Dendritic cell treated with granulocyte-macrophage colony-stimulating factor and Interleukin-4, amounts not matched to agents 40 ng/mL and 50 ng/mL, for 4 days (primary cell): ENCODE results near the gene SH3RF3.

Experiments
- H3K27ac Mint-ChIP-seq: one replicate; pipeline ENCODE4 v1.8.0; 2022; ENCODE audit warnings: mild to moderate bottlenecking, mixed read lengths
- H3K27me3 Mint-ChIP-seq: one replicate; pipeline ENCODE4 v1.8.0; 2022; ENCODE audit warnings: mild to moderate bottlenecking, mixed read lengths
- H3K36me3 Mint-ChIP-seq: one replicate; pipeline ENCODE4 v1.8.0; 2022; ENCODE audit warnings: low read depth, mixed read lengths
- H3K4me1 Mint-ChIP-seq: one replicate; pipeline ENCODE4 v1.8.0; 2022; ENCODE audit warnings: low read depth, mixed read lengths
- H3K4me3 Mint-ChIP-seq: one replicate; pipeline ENCODE4 v1.8.0; 2022; ENCODE audit warnings: mild to moderate bottlenecking, moderate library complexity, mixed read lengths
- H3K9me3 Mint-ChIP-seq: one replicate; pipeline ENCODE4 v1.8.0; 2022; ENCODE audit warnings: mixed read lengths
- intact Hi-C: fragments of 100-400 bp; cut with micrococcal nuclease; formaldehyde crosslinking; loops from one replicate; pipeline ENCODE4 v1.15.0; 2022

Gene SH3RF3

GRCh38 chr2:109194620-109194937, 65.6 kb downstream of the SH3RF3 start:
- Mint-ChIP-seq H3K4me3 (no peak overlapping the region), H3K36me3 (no peaks in the 10 kb centered on the region), H3K27ac (no peak overlapping the region), H3K9me3 (no peaks in the 10 kb centered on the region), H3K27me3 (peaks cover 3% of the 10 kb centered on the region), H3K4me1 (no peaks in the 10 kb centered on the region)
- intact Hi-C loops: no loop called here

- no peaks in the 10 kb centered on the region for H3K4me1 Mint-ChIP-seq
- no peaks in the 10 kb centered on the region for H3K27me3 Mint-ChIP-seq
- intact Hi-C loops: no loop called here
- no peak overlapping the region for H3K4me3 Mint-ChIP-seq
- no peak overlapping the region for H3K27ac Mint-ChIP-seq
- no peaks in the 10 kb centered on the region for H3K9me3 Mint-ChIP-seq
- H3K36me3 Mint-ChIP-seq: no peaks in the 10 kb centered on the region
Measured at GRCh38 chr2:109195193-109196045, 66.4 kb downstream of the SH3RF3 start.

- Mint-ChIP-seq H3K4me3 (no peak overlapping the region), H3K4me1 (no peaks in the 10 kb centered on the region), H3K9me3 (no peaks in the 10 kb centered on the region), H3K27ac (no peak overlapping the region), H3K27me3 (no peaks in the 10 kb centered on the region), H3K36me3 (no peaks in the 10 kb centered on the region)
- intact Hi-C loops: no loop called here
Measured at GRCh38 chr2:109196081-109196875, 67.3 kb downstream of the SH3RF3 start.

- intact Hi-C loops: no loop called here
- Mint-ChIP-seq H3K27ac (no peak overlapping the region), H3K4me1 (no peaks in the 10 kb centered on the region), H3K4me3 (no peak overlapping the region), H3K9me3 (no peaks in the 10 kb centered on the region), H3K36me3 (no peaks in the 10 kb centered on the region), H3K27me3 (no peaks in the 10 kb centered on the region)
Measured at GRCh38 chr2:109197491-109198418, 68.8 kb downstream of the SH3RF3 start.

- Mint-ChIP-seq H3K4me3 (no peak overlapping the region), H3K4me1 (no peaks in the 10 kb centered on the region), H3K27ac (no peak overlapping the region), H3K27me3 (no peaks in the 10 kb centered on the region), H3K9me3 (no peaks in the 10 kb centered on the region), H3K36me3 (no peaks in the 10 kb centered on the region)
- intact Hi-C loops: no loop called here
Measured at GRCh38 chr2:109199790-109200189, 70.8 kb downstream of the SH3RF3 start.

- H3K4me3 Mint-ChIP-seq: no peak overlapping the region
- intact Hi-C loops: no loop called here
- H3K9me3 Mint-ChIP-seq: no peaks in the 10 kb centered on the region
- no peaks in the 10 kb centered on the region for H3K27me3 Mint-ChIP-seq
- H3K27ac Mint-ChIP-seq: no peak overlapping the region
- no peaks in the 10 kb centered on the region for H3K36me3 Mint-ChIP-seq
- no peaks in the 10 kb centered on the region for H3K4me1 Mint-ChIP-seq
Measured at GRCh38 chr2:109200616-109201464, 71.8 kb downstream of the SH3RF3 start.

GRCh38 chr2:109201465-109202327, 72.7 kb downstream of the SH3RF3 start:
- H3K36me3 Mint-ChIP-seq: no peaks in the 10 kb centered on the region
- no peak overlapping the region for H3K27ac Mint-ChIP-seq

GRCh38 chr2:109202486-109202885, 73.5 kb downstream of the SH3RF3 start:
- intact Hi-C loops: no loop called here
- Mint-ChIP-seq H3K27me3 (no peaks in the 10 kb centered on the region), H3K4me3 (no peak overlapping the region), H3K4me1 (no peaks in the 10 kb centered on the region), H3K36me3 (no peaks in the 10 kb centered on the region), H3K27ac (no peak overlapping the region), H3K9me3 (no peaks in the 10 kb centered on the region)

More at GRCh38 chr2:109201465-109202327, 72.7 kb downstream of the SH3RF3 start:
- Mint-ChIP-seq H3K4me1 (no peaks in the 10 kb centered on the region), H3K4me3 (no peak overlapping the region), H3K9me3 (no peaks in the 10 kb centered on the region), H3K27me3 (no peaks in the 10 kb centered on the region)
- intact Hi-C loops: no loop called here

- intact Hi-C loops: no loop called here
- no peaks in the 10 kb centered on the region for H3K36me3 Mint-ChIP-seq
- no peak overlapping the region for H3K27ac Mint-ChIP-seq
- no peaks in the 10 kb centered on the region for H3K9me3 Mint-ChIP-seq
- H3K4me1 Mint-ChIP-seq: no peaks in the 10 kb centered on the region
- H3K27me3 Mint-ChIP-seq: no peaks in the 10 kb centered on the region
- no peak overlapping the region for H3K4me3 Mint-ChIP-seq
Measured at GRCh38 chr2:109203246-109204011, 74.4 kb downstream of the SH3RF3 start.

- Mint-ChIP-seq H3K27ac (no peak overlapping the region), H3K4me1 (no peaks in the 10 kb centered on the region)
- intact Hi-C loops: no loop called here
Measured at GRCh38 chr2:109204412-109204811, 75.4 kb downstream of the SH3RF3 start.

GRCh38 chr2:109205447-109205846, 76.4 kb downstream of the SH3RF3 start:
- H3K9me3 Mint-ChIP-seq: no peaks in the 10 kb centered on the region
- peaks cover 2% of the 10 kb centered on the region for H3K27me3 Mint-ChIP-seq
- H3K27ac Mint-ChIP-seq: no peak overlapping the region
- no peaks in the 10 kb centered on the region for H3K36me3 Mint-ChIP-seq
- intact Hi-C loops: no loop called here
- peaks cover 3% of the 10 kb centered on the region for H3K4me1 Mint-ChIP-seq
- no peak overlapping the region for H3K4me3 Mint-ChIP-seq

More at GRCh38 chr2:109204412-109204811, 75.4 kb downstream of the SH3RF3 start:
- no peaks in the 10 kb centered on the region for H3K9me3 Mint-ChIP-seq
- H3K4me3 Mint-ChIP-seq: no peak overlapping the region
- no peaks in the 10 kb centered on the region for H3K27me3 Mint-ChIP-seq
- H3K36me3 Mint-ChIP-seq: no peaks in the 10 kb centered on the region

- intact Hi-C loops: no loop called here
- Mint-ChIP-seq H3K4me1 (peaks cover 14% of the 10 kb centered on the region), H3K36me3 (no peaks in the 10 kb centered on the region), H3K4me3 (no peak overlapping the region), H3K27ac (no peak overlapping the region), H3K27me3 (peaks cover 8% of the 10 kb centered on the region), H3K9me3 (no peaks in the 10 kb centered on the region)
Measured at GRCh38 chr2:109206569-109207146, 77.7 kb downstream of the SH3RF3 start.
